Stimulated activated CD4-positive, alpha-beta T cell treated with anti-CD3 and anti-CD28 coated beads, Interleukin-4, amount 100 ng/mL, for 1 hour (primary cell): ENCODE measurements around the gene PPP3CA.
"Not testable (repeated sequence)": the region's sequence is repeated elsewhere in the genome, so short reads cannot be mapped to it uniquely, and the experiment has no call there.

Experiments used
- DNase-seq: peaks from one replicate; pipeline ENCODE4 v3.0.0-alpha.2; 2020

Gene PPP3CA

GRCh38 chr4:101200561-101200960, 146.8 kb downstream of the PPP3CA start:
- DNase-seq, result no peak

GRCh38 chr4:101199507-101200285, 147.6 kb downstream of the PPP3CA start:
- no peak for DNase-seq

GRCh38 chr4:101198682-101199339, 148.5 kb downstream of the PPP3CA start:
- no peak for DNase-seq

- no peak for DNase-seq
These were observed 150.0 kb downstream of the PPP3CA start for GRCh38 chr4:101197350-101197749.

- no peak for DNase-seq
These were observed 155.1 kb downstream of the PPP3CA start for GRCh38 chr4:101192244-101192643.

- DNase-seq, result no peak
These were observed 155.8 kb downstream of the PPP3CA start for GRCh38 chr4:101191302-101192098.

GRCh38 chr4:101190751-101191150, 156.6 kb downstream of the PPP3CA start:
- no peak for DNase-seq

- no peak for DNase-seq
These were observed 158.4 kb downstream of the PPP3CA start for GRCh38 chr4:101188906-101189305.

- no peak for DNase-seq
These were observed 159.5 kb downstream of the PPP3CA start for GRCh38 chr4:101187841-101188240.

GRCh38 chr4:101186567-101187184, 160.7 kb downstream of the PPP3CA start:
- no peak for DNase-seq

GRCh38 chr4:101184668-101185067, 162.7 kb downstream of the PPP3CA start:
- DNase-seq, result no peak

- DNase-seq, result no peak
These were observed 163.5 kb downstream of the PPP3CA start for GRCh38 chr4:101183666-101184373.

- DNase-seq, result no peak
These were observed 164.1 kb downstream of the PPP3CA start for GRCh38 chr4:101183221-101183620.

- not testable (repeated sequence) for DNase-seq
These were observed 164.6 kb downstream of the PPP3CA start for GRCh38 chr4:101182688-101183087.

GRCh38 chr4:101178731-101179130, 168.6 kb downstream of the PPP3CA start:
- DNase-seq, result no peak

GRCh38 chr4:101177154-101177553, 170.2 kb downstream of the PPP3CA start:
- DNase-seq, result no peak

GRCh38 chr4:101175896-101176676, 171.2 kb downstream of the PPP3CA start:
- DNase-seq, result no peak

GRCh38 chr4:101174679-101175345, 172.5 kb downstream of the PPP3CA start:
- no peak for DNase-seq

GRCh38 chr4:101172369-101172768, 175.0 kb downstream of the PPP3CA start:
- no peak for DNase-seq

- DNase-seq, result no peak
These were observed 175.6 kb downstream of the PPP3CA start for GRCh38 chr4:101171747-101172146.
